Breast epithelium (tissue), 3 donors: ENCODE results near the gene DSC3.

Source experiments
- POLR2AphosphoS5 ChIP-seq, 3 donors: sonication (generic); formaldehyde crosslinking; IDR thresholded peaks; one replicate each; pipeline ENCODE4 v1.6.1; 2017; ENCODE audit warnings: antibody characterized with exemption in 3 of 3
- TF ChIP-seq, protein P1 (sequence below), 3 donors: fragments of 450-650 bp; IDR thresholded peaks; one replicate each; pipeline ENCODE4 v1.5.1; 2016 to 2017; ENCODE audit warnings: antibody characterized with exemption in 3 of 3, mild to moderate bottlenecking in 3 of 3, moderate library complexity in 3 of 3

DNA sequence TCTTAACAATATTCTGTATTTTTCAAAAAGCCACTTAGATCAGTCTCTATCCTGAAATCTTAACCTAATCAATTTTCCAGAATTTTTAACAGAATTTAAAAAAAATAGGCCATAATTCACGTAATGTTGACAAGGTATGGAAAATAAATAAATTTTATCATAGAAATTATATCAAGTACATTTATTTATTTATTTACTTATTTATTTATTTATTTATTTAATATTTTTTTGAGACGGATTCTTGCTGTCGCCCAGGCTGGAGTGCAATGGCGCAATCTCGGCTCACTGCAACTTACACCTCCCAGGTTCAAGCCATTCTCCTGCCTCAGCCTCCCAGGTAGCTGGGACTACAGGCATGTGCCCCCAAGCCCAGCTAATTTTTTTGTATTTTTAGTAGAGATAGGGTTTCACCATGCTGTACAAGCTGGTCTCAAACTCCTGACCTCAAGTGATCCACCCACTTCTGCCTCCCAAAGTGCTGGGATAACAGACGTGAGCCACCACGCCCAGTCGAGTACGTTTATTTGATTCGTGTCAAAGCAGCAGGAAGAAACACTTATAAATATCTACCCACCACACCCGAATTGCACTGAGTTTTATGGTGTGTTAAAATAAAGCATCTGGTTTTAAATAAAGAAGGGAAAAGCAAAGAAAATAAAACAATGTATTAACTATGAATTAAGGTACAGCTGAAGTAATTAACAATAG, 60.1 kb downstream of the DSC3 start:
- no peak for TF ChIP-seq POLR2AphosphoS5 (IDR thresholded peaks at IDR 0.05)
- TF ChIP-seq, protein P1, sequence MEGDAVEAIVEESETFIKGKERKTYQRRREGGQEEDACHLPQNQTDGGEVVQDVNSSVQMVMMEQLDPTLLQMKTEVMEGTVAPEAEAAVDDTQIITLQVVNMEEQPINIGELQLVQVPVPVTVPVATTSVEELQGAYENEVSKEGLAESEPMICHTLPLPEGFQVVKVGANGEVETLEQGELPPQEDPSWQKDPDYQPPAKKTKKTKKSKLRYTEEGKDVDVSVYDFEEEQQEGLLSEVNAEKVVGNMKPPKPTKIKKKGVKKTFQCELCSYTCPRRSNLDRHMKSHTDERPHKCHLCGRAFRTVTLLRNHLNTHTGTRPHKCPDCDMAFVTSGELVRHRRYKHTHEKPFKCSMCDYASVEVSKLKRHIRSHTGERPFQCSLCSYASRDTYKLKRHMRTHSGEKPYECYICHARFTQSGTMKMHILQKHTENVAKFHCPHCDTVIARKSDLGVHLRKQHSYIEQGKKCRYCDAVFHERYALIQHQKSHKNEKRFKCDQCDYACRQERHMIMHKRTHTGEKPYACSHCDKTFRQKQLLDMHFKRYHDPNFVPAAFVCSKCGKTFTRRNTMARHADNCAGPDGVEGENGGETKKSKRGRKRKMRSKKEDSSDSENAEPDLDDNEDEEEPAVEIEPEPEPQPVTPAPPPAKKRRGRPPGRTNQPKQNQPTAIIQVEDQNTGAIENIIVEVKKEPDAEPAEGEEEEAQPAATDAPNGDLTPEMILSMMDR (IDR thresholded peaks at IDR 0.05): no peak
